ENCODE data around the gene HSF2BP.

The HSF2BP gene

DNA sequence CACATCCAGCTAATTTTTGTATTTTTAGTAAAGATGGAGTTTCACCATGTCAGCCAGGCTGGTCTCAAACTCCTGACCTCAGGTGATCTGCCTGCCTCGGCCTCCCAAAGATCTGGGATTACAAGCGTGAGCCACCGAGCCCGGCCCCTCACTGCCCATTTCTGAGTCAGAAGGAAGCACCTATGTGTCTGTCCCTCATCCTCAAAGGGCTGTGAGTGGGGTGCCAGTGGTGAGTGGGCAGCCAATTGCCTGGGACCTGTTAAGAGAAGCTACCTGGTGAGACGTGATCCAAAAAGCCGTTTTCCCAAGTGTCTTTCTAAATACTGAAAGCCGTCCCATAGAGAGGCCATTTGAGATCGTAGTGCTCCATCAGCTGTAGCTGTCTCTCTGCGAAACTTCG, 32.5 kb upstream of the HSF2BP start:
- TF ChIP-seq, protein P1, sequence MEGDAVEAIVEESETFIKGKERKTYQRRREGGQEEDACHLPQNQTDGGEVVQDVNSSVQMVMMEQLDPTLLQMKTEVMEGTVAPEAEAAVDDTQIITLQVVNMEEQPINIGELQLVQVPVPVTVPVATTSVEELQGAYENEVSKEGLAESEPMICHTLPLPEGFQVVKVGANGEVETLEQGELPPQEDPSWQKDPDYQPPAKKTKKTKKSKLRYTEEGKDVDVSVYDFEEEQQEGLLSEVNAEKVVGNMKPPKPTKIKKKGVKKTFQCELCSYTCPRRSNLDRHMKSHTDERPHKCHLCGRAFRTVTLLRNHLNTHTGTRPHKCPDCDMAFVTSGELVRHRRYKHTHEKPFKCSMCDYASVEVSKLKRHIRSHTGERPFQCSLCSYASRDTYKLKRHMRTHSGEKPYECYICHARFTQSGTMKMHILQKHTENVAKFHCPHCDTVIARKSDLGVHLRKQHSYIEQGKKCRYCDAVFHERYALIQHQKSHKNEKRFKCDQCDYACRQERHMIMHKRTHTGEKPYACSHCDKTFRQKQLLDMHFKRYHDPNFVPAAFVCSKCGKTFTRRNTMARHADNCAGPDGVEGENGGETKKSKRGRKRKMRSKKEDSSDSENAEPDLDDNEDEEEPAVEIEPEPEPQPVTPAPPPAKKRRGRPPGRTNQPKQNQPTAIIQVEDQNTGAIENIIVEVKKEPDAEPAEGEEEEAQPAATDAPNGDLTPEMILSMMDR (conservative IDR thresholded peaks at IDR 0.05; ENCODE audit: low read length) = no peak
- DNase-seq (ENCODE audit: low read depth) = no peak
- no peak overlapping the region for H3K4me3 ChIP-seq (ENCODE audit: low read length)

DNA sequence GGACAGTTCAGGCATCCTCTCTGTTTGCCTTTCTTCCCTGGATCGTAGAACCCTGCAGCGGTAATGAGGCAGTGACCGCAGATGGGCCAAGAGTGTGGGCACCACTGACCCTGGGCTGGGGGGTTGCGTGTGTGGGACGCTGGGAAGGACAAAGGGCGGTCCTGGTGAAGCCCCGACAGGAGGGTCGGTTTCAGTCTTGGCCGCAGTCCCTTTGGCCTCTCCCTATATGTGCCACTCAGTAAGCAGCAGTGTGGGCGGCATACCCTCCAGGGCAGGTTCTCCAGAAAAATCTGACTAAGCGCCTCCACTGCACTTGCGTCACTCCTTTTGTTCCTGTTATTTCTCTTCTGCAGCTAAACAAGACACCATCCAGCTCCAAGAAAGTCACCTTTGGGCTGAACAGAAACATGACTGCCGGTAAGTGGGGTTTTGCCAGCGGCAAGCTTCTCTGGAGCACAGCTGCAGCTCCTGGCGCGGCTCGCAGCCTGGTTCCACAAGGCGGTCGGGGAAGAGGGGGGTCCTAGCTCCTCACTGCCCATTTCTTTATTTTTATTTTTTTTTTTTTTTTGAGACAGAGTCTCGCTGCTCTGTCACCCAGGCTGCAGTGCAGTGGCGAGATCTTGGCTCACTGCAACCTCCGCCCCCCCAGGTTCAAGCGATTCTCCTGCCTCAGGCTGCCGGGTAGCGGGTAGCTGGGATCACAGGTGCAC, 32.0 kb upstream of the HSF2BP start:
- no peak for DNase-seq (ENCODE audit: low read depth)
- no peak overlapping the region for H3K4me3 ChIP-seq (ENCODE audit: low read length)
- TF ChIP-seq, protein P1 (conservative IDR thresholded peaks at IDR 0.05; ENCODE audit: low read length) = no peak

DNA sequence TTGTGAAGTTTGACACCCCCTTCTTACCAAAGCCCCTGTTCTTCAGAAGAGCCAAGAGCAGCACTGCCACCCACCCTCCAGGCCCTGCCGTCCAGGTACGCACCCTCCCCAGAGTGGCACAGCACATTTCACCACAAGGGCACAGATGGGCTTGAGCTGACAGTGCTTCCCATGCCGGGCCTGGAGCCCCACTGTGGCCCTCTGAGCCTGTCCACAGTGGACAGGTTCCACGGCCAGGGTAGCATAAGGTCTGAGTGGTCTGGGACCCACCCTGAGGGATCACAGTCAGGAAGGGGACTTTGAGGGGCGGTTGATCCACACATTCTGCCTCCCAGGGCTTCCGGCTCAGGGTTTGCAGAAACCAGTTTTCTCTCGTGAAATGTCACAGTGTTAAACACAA, 31.1 kb upstream of the HSF2BP start:
- no peak overlapping the region for H3K4me3 ChIP-seq (ENCODE audit: low read length)
- TF ChIP-seq, protein P1 (conservative IDR thresholded peaks at IDR 0.05; ENCODE audit: low read length) = no peak
- DNase-seq (ENCODE audit: low read depth) = no peak

DNA sequence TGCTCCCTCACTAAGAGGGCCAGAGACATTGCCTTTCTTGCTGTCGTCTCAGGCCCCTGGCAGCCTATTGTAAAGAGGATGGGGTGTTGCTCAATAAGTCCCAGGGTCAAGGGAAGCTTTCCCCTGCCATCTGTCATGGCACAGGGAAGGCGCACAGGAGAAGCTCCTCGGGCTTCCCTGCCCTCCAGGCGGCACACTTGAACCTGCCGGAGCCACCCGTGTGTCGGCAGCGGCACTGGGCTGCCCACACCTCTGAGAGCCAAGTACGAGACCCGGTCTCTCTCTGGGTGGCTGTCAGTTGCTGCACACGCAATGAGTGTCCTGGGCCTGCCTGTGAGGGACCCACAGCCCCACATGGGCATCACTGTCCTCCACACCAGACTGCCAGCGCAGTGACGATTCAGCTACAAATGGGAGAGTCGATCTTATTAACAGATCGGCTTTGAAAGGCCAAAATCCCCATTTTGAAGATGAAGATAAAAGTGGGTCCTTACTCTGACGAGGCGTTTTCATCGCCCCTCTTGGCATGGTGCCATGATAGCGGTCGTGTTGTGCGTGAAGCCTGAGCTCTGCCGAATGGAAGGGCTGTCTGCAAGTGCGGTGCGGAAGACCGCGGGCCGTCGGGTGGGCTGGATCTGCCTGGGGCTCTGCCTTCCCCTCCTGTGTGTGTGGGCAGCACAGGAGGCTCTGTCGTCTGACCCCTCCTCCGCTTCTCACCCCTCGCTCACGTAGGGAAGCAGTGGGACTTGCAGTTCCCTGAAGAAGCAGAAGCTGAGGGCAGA, 30.5 kb upstream of the HSF2BP start:
- H3K4me3 ChIP-seq (ENCODE audit: low read length) = no peak overlapping the region
- TF ChIP-seq, protein P1 (conservative IDR thresholded peaks at IDR 0.05; ENCODE audit: low read length) = no peak
- DNase-seq (ENCODE audit: low read depth) = no peak

DNA sequence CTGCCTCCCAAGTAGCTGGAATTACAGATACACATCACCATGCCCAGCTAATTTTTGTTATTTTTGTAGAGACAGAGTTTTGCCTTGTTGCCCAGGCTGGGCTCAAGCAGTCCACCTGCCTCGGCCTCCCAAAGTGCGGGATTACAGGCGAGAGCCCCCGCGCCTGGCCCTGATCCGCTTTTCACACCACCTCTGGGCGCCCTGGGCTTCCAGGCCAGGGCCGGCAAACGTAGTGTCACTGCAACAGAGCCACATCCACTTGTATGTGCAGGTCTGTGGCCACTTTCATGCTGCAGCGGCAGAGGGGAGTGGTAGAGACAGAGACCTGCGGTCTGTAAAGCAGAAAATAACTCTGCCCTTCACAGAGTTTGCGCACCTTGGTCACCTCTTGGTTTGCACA, 29.6 kb upstream of the HSF2BP start:
- DNase-seq (ENCODE audit: low read depth) = no peak
- TF ChIP-seq, protein P1 (conservative IDR thresholded peaks at IDR 0.05; ENCODE audit: low read length) = no peak
- H3K4me3 ChIP-seq (ENCODE audit: low read length) = no peak overlapping the region

DNA sequence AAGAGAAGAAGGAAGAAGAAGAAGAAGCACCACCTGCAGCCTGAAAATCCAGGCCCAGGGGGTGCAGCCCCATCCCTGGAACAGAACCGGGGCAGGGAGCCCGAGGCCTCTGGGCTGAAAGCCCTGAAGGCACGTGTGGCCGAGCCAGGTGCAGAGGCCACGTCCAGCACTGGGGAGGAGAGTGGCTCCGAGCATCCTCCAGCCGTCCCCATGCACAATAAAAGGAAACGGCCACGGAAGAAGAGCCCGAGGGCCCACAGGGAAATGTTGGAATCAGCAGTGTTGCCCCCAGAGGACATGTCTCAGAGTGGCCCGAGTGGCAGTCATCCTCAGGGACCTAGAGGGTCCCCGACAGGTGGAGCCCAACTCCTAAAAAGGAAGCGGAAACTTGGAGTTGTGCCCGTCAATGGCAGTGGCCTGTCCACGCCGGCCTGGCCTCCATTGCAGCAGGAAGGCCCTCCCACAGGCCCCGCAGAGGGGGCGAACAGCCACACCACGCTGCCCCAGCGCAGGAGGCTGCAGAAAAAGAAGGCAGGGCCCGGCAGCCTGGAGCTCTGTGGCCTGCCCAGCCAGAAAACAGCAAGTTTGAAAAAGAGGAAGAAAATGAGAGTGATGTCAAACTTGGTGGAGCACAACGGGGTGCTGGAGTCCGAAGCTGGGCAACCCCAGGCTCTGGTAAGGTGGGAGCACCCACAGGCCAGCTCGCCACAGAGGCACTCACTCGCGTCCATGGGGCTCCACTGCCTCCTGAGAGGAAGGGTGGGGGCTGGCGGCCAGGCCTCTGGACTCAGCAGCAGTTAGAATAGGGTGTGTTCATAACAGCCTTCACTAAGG, 28.5 kb upstream of the HSF2BP start:
- TF ChIP-seq, protein P1 (conservative IDR thresholded peaks at IDR 0.05; ENCODE audit: low read length) = no peak
- no peak for DNase-seq (ENCODE audit: low read depth)
- H3K4me3 ChIP-seq (ENCODE audit: low read length) = no peak overlapping the region
